ENCODE results near the gene SERF2. TPM values are rescaled to one million over a fixed set of nuclear protein-coding genes. Genes with fewer than 3 reads are reported as not detected.

The SERF2 gene
- total and polyA plus RNA-seq, 2 of the 13 experiments (the other 11 are each of a cell fraction or from before 2014, with no cell fraction given): 811 to 1,257 TPM

GRCh38 chr15:43824302-43825246, 32.5 kb downstream of the SERF2 start, which contains the start of gene MFAP1 (continued):
- TF ChIP-seq ZFP36 (IDR thresholded peaks at IDR 0.05; ENCODE audit: borderline replicate concordance, low read depth, low read length, partially characterized antibody) (no peak), MAZ (IDR thresholded peaks at IDR 0.05; ENCODE audit: borderline replicate concordance, low read depth, low read length) (no peak), MAZ (CRISPR knock-in tag; IDR thresholded peaks at IDR 0.05; ENCODE audit: low read depth) (no peak), ZNF646 (CRISPR knock-in tag; IDR thresholded peaks at IDR 0.05) (no peak), ZNF264 (CRISPR knock-in tag; IDR thresholded peaks at IDR 0.05) (peak; percentile 46; the same call in 1 of the 2 replicates), U2AF1 (optimal IDR thresholded peaks at IDR 0.05; ENCODE audit: low read depth, low read length) (no peak), CENPX (CRISPR knock-in tag; IDR thresholded peaks at IDR 0.05) (no peak), KLF13 (CRISPR knock-in tag; IDR thresholded peaks at IDR 0.05) (no peak), REXO4 (CRISPR knock-in tag; IDR thresholded peaks at IDR 0.05; ENCODE audit: borderline replicate concordance) (no peak), ZHX2 (IDR thresholded peaks at IDR 0.05; ENCODE audit: low read depth) (peak; percentile 80; the same call in 1 of the 2 replicates), ZHX2 (CRISPR knock-in tag; IDR thresholded peaks at IDR 0.05; ENCODE audit: borderline replicate concordance) (0 out of 2 replicates have a peak, but pooled peaks have one; percentile 63), TRIM22 (IDR thresholded peaks at IDR 0.05) (no peak), CREM (IDR thresholded peaks at IDR 0.05) (peak; percentile 88), CREM (CRISPR knock-in tag; IDR thresholded peaks at IDR 0.05) (no peak), PAWR (CRISPR knock-in tag; IDR thresholded peaks at IDR 0.05; ENCODE audit: borderline replicate concordance) (no peak)

All from HepG2 (cell line).